SU-DHL-6 (cell line): ENCODE measurements around the gene TMC3.
"Not testable (repeated sequence)": the region's sequence is repeated elsewhere in the genome, so short reads cannot be mapped to it uniquely, and the experiment has no call there.

Experiments
- CTCF ChIP-seq: fragments of 200-600 bp; sonication (generic); IDR thresholded peaks from one replicate; pipeline ENCODE4 v1.5.1; 2017; ENCODE audit warnings: antibody characterized with exemption, mild to moderate bottlenecking, low read length, moderate library complexity; ENCODE audit not compliant: insufficient read depth, poor library complexity, severe bottlenecking
- EZH2phosphoT487 ChIP-seq: fragments of 200-600 bp; sonication (generic), shearing (Covaris generic); conservative IDR thresholded peaks from 2 replicates; pipeline ENCODE4 v1.6.1; 2018; ENCODE audit warnings: mild to moderate bottlenecking, antibody characterized with exemption, low read length, moderate library complexity, mixed read lengths

DNA sequence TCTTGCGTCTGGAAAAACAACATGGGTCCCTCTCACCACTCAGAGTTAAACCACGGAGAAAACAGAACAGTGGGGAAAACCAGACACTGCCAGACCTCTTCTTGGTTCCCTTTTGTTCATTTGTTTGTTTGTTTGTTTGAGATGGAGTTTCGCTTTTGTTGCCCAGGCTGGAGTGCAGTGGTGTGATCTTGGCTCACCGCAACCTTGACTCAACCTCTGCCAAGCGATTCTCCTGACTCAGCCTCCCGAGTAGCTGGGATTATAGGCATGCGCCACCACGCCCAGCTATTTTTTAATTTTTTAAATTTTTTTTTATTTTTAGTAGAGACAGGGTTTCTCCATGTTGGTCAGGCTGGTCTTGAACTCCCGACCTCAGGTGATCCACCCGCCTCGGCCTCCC is 25.3 kb downstream of the TMC3 start:
- not testable (repeated sequence) for TF ChIP-seq CTCF, EZH2phosphoT487
